Uterus (tissue), 2 donors: Measurements from ENCODE around the gene ATP11B.

Experiments
- POLR2A ChIP-seq, 2 donors: fragments of 450-650 bp; IDR thresholded peaks; one replicate each; pipeline ENCODE4 v1.6.1; 2016; ENCODE audit warnings: antibody characterized with exemption in 2 of 2, mild to moderate bottlenecking in 1 of 2, moderate library complexity in 1 of 2
- TF ChIP-seq, protein P1 (sequence below), 4 experiments: fragments of 200-600 bp in 2 of 4; fragments of 450-650 bp in 2 of 4; sonication (generic) in 2 of 4; IDR thresholded peaks; one replicate each; pipeline ENCODE4 v1.5.1; 2016 to 2019; ENCODE audit warnings: antibody characterized with exemption in 4 of 4, mild to moderate bottlenecking in 2 of 4, moderate library complexity in 1 of 4

DNA sequence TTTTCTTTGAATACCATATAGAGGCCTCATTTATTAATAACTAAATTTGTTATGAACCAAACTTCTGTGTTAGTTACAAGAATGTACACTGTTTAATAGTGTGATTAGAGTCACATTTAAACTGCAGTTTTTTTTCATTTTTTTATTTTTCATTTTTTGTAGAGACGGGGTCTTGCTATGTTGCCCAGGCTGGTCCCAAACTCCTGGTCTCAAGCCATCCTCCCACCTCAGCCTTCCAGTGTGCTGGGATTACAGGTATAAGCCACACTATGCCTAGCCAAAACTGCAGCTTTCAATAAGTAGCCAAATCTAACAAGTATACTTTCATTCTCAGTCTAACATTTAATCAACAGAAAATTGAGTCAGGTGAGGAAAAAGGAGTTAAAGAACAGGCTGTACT lies 10.2 kb upstream of the ATP11B start:
- TF ChIP-seq, protein P1, sequence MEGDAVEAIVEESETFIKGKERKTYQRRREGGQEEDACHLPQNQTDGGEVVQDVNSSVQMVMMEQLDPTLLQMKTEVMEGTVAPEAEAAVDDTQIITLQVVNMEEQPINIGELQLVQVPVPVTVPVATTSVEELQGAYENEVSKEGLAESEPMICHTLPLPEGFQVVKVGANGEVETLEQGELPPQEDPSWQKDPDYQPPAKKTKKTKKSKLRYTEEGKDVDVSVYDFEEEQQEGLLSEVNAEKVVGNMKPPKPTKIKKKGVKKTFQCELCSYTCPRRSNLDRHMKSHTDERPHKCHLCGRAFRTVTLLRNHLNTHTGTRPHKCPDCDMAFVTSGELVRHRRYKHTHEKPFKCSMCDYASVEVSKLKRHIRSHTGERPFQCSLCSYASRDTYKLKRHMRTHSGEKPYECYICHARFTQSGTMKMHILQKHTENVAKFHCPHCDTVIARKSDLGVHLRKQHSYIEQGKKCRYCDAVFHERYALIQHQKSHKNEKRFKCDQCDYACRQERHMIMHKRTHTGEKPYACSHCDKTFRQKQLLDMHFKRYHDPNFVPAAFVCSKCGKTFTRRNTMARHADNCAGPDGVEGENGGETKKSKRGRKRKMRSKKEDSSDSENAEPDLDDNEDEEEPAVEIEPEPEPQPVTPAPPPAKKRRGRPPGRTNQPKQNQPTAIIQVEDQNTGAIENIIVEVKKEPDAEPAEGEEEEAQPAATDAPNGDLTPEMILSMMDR (IDR thresholded peaks at IDR 0.05) = no peak
- no peak for TF ChIP-seq POLR2A (IDR thresholded peaks at IDR 0.05)
